Measurements from ENCODE around the gene SETD5. TPM values are rescaled to one million over a fixed set of nuclear protein-coding genes. Genes with fewer than 3 reads are reported as not detected.

SETD5 gene
- total RNA-seq, 1 experiment from 2014 or later = 74.9 TPM

DNA sequence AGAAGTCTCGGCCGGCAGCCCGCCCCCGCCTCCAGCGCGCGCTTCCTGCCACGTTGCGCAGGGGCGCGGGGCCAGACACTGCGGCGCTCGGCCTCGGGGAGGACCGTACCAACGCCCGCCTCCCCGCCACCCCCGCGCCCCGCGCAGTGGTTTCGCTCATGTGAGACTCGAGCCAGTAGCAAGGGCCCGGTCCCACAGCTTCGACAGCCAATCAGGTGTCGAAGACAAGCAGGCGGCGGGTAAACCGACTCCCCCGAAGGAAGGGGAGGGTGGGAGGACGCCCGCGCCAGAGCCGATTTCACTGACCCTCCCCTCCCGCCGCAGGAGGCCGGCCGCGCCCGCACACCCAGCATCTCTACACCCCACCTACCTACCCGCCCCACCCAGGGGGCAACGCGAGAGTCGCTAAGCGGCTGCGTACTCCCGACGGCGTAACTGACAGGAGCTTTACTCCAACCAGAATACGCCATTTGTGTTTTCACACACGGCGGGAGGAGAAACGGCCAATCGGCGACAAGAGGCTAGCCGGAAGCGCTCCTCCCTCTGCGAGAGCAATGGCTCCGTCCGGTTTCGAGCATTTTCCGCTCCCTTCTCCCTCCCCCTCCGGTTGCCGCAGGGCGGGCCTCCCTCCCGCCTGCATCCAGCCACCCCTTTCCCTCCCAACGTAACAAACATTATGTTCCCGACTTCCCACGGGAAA lies 633 bp upstream of the SETD5 start:
- peak overlapping the region; percentile 95 for H3K9ac ChIP-seq (ENCODE audit: low read length)
- no peaks in the 10 kb centered on the region for H3K9me3 ChIP-seq (ENCODE audit: low read length)
- intact Hi-C loops (cut with micrococcal nuclease) = loop anchor here (2.0 kb wide), 3 partner anchors 34 to 432 kb away; partner anchors contain the start of gene THUMPD3
- H3K27me3 ChIP-seq (ENCODE audit: low read length) = no peaks in the 10 kb centered on the region
- no peaks in the 10 kb centered on the region for H3K9me2 ChIP-seq (replicated peaks; ENCODE audit: low read length)
- ATAC-seq (peak; percentile 75), DNase-seq (peak; percentile 99)
- BruUV-seq (replicated peaks) = no TSS peak
- H3K4me2 ChIP-seq (ENCODE audit: low read length) = peak overlapping the region; percentile 91
- H3K4me3 ChIP-seq (ENCODE audit: low read length) = peak overlapping the region; percentile 80
- H2AFZ ChIP-seq (ENCODE audit: low read length) = no peak overlapping the region
- ChIA-PET CTCF (interaction anchor here (0.6 to 1.6 kb wide), 2 partner anchors 44 to 718 kb away, joined by 4 to 6 read pairs; no protein-coding TSS in a partner anchor), POLR2A (ENCODE audit: unreplicated experiment) (interaction anchor here (0.6 to 2.3 kb wide), 9 partner anchors 24 to 432 kb away, joined by 3 to 50 read pairs (median 4); partner anchors contain the start of gene ARPC4)
- H3F3A ChIP-seq (ENCODE audit: low read length, unreplicated experiment) = no peaks in the 10 kb centered on the region
- peaks cover 70% of the 10 kb centered on the region for H4K20me1 ChIP-seq (ENCODE audit: low read length)
- peaks cover 88% of the 10 kb centered on the region for H3K79me2 ChIP-seq (ENCODE audit: low read length)
- H3K4me1 ChIP-seq (ENCODE audit: insufficient read depth, low read length) = peaks cover 53% of the 10 kb centered on the region
- TF ChIP-seq EZH2 (IDR thresholded peaks at IDR 0.05; ENCODE audit: low read length, unreplicated experiment) (no peak), EZH2phosphoT487 (IDR thresholded peaks at IDR 0.05; ENCODE audit: borderline replicate concordance, low read length) (no peak)
- TF ChIP-seq, protein P1, sequence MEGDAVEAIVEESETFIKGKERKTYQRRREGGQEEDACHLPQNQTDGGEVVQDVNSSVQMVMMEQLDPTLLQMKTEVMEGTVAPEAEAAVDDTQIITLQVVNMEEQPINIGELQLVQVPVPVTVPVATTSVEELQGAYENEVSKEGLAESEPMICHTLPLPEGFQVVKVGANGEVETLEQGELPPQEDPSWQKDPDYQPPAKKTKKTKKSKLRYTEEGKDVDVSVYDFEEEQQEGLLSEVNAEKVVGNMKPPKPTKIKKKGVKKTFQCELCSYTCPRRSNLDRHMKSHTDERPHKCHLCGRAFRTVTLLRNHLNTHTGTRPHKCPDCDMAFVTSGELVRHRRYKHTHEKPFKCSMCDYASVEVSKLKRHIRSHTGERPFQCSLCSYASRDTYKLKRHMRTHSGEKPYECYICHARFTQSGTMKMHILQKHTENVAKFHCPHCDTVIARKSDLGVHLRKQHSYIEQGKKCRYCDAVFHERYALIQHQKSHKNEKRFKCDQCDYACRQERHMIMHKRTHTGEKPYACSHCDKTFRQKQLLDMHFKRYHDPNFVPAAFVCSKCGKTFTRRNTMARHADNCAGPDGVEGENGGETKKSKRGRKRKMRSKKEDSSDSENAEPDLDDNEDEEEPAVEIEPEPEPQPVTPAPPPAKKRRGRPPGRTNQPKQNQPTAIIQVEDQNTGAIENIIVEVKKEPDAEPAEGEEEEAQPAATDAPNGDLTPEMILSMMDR (conservative IDR thresholded peaks at IDR 0.05; ENCODE audit: low read depth, low read length) = no peak
- peaks cover 39% of the 10 kb centered on the region for H3K36me3 ChIP-seq (ENCODE audit: low read depth, low read length)
- H3K27ac ChIP-seq (ENCODE audit: low read length) = peak overlapping the region; percentile 92

DNA sequence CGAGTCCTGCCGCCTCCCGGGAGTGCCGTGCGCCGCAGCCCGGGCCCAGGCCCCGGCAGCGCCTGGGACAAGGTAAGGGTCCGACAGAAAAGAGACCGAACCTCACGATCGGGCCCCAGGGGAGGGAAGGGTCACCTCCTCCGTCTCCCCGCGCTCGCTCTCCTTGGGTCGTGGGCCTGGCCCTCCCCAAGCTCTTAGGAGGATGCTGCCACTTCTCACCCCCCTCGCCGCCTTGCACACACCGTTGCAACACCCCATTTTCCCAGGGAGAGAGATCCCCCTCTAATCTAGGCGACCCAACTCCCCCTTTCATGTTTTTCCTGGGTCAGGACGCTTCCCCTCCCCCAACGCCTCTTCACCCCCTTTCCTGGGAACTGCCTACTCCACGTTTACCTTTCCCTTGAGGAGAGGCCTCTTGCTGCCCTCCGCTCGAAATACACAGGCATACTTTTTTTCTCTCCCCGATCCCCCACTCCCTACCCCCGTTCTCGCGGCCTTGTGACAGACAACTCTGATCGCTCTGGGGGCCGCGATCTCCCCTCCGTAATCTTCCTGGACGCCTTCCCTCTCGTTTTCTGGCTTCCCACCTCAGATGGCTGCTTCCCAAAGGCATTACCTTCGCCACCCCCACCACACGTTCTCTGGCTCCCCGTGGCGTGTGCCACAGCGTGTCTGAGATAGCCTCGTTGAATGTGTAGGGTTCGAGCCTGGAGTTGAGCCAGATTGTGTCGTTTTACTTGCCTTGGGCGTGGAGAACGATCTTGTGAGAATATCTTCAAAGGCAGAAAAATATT lies 688 bp downstream of the SETD5 start:
- peak overlapping the region; percentile 91 for H3K27ac ChIP-seq (ENCODE audit: low read length)
- ChIA-PET CTCF (interaction anchor here (1.6 kb wide), 1 partner anchor 45 kb away, joined by 4 read pairs; no protein-coding TSS in a partner anchor), POLR2A (ENCODE audit: unreplicated experiment) (interaction anchor here (0.5 to 2.3 kb wide), 8 partner anchors 19 to 437 kb away, joined by 3 to 50 read pairs (median 4); partner anchors contain the start of gene MTMR14)
- no peak for ATAC-seq
- DNase-seq = no peak
- peaks cover 58% of the 10 kb centered on the region for H3K4me1 ChIP-seq (ENCODE audit: insufficient read depth, low read length)
- BruUV-seq (replicated peaks) = no TSS peak
- H2AFZ ChIP-seq (ENCODE audit: low read length) = no peak overlapping the region
- H3K4me3 ChIP-seq (ENCODE audit: low read length) = peak overlapping the region; percentile 94
- peaks cover 26% of the 10 kb centered on the region for H3K36me3 ChIP-seq (ENCODE audit: low read depth, low read length)
- intact Hi-C loops (cut with micrococcal nuclease) = loop anchor here (2.0 kb wide), 3 partner anchors 35 to 433 kb away; partner anchors contain the start of gene THUMPD3
- H3K79me2 ChIP-seq (ENCODE audit: low read length) = peaks cover 88% of the 10 kb centered on the region
- no peaks in the 10 kb centered on the region for H3F3A ChIP-seq (ENCODE audit: low read length, unreplicated experiment)
- peak overlapping the region; percentile 98 for H3K9ac ChIP-seq (ENCODE audit: low read length)
- TF ChIP-seq EZH2phosphoT487 (IDR thresholded peaks at IDR 0.05; ENCODE audit: borderline replicate concordance, low read length) (no peak), EZH2 (IDR thresholded peaks at IDR 0.05; ENCODE audit: low read length, unreplicated experiment) (no peak)
- TF ChIP-seq, protein P1 (conservative IDR thresholded peaks at IDR 0.05; ENCODE audit: low read depth, low read length) = no peak
- H3K4me2 ChIP-seq (ENCODE audit: low read length) = peak overlapping the region; percentile 94
- no peaks in the 10 kb centered on the region for H3K27me3 ChIP-seq (ENCODE audit: low read length)
- no peaks in the 10 kb centered on the region for H3K9me3 ChIP-seq (ENCODE audit: low read length)
- peaks cover 70% of the 10 kb centered on the region for H4K20me1 ChIP-seq (ENCODE audit: low read length)
- H3K9me2 ChIP-seq (replicated peaks; ENCODE audit: low read length) = no peaks in the 10 kb centered on the region

Measured in PC-3 (cell line).